B cell (primary cell): ENCODE data around the gene LYRM1.

Source experiments
- EZH2 ChIP-seq: IDR thresholded peaks from 2 replicates; pipeline ENCODE4 v1.6.1; 2012; ENCODE audit warnings: borderline replicate concordance, low read depth, mild to moderate bottlenecking, moderate library complexity, low read length; ENCODE audit not compliant: insufficient read depth, poor library complexity, severe bottlenecking
- TF ChIP-seq, protein P1 (sequence below): fragments of 200-600 bp; IDR thresholded peaks from one replicate; pipeline ENCODE4 v1.8.0; 2022; ENCODE audit warnings: antibody characterized with exemption, mild to moderate bottlenecking

DNA sequence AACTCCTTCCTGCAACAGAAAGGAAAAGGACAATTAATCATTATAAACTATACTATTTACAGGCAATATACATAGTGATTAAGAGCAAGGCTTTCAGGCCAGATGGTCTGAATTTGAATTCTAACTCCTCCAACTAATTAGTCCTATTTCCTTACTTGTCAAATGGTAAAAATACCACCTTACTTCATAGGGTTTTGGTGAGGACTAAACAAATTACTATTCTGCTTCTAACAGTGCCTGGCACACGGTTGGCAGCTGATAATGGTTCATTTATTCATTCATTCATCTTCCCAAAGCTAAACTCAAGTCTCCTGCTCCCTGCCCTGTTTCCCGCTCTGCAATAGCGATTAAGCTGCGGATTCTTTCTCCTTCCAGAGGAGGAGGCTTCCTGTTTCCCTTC lies 40.2 kb upstream of the LYRM1 start:
- TF ChIP-seq, protein P1, sequence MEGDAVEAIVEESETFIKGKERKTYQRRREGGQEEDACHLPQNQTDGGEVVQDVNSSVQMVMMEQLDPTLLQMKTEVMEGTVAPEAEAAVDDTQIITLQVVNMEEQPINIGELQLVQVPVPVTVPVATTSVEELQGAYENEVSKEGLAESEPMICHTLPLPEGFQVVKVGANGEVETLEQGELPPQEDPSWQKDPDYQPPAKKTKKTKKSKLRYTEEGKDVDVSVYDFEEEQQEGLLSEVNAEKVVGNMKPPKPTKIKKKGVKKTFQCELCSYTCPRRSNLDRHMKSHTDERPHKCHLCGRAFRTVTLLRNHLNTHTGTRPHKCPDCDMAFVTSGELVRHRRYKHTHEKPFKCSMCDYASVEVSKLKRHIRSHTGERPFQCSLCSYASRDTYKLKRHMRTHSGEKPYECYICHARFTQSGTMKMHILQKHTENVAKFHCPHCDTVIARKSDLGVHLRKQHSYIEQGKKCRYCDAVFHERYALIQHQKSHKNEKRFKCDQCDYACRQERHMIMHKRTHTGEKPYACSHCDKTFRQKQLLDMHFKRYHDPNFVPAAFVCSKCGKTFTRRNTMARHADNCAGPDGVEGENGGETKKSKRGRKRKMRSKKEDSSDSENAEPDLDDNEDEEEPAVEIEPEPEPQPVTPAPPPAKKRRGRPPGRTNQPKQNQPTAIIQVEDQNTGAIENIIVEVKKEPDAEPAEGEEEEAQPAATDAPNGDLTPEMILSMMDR = no peak
- TF ChIP-seq EZH2 = no peak
